Measurements from ENCODE around the gene SLC6A12.

DNA sequence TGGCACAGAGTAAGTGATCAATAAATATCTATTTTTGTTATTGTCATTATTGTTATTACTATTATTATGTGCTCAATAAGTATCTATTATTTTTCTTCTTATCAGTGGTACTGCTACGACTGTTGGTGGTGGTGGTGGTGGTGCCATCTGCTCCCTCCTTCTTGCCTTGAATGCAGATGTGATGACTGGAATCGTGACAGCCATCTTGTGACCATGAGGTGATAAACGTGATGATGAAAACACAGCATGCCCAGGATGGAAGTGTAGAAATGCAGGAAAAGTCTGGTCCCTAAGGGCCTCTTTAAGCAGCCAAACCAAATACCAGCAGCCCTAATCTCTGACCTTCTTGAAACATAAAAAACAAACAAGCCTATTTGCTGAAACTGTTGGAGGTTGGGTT lies 22.4 kb downstream of the SLC6A12 start:
- no peak for TF ChIP-seq POLR2A (IDR thresholded peaks at IDR 0.05)
- TF ChIP-seq, protein P1, sequence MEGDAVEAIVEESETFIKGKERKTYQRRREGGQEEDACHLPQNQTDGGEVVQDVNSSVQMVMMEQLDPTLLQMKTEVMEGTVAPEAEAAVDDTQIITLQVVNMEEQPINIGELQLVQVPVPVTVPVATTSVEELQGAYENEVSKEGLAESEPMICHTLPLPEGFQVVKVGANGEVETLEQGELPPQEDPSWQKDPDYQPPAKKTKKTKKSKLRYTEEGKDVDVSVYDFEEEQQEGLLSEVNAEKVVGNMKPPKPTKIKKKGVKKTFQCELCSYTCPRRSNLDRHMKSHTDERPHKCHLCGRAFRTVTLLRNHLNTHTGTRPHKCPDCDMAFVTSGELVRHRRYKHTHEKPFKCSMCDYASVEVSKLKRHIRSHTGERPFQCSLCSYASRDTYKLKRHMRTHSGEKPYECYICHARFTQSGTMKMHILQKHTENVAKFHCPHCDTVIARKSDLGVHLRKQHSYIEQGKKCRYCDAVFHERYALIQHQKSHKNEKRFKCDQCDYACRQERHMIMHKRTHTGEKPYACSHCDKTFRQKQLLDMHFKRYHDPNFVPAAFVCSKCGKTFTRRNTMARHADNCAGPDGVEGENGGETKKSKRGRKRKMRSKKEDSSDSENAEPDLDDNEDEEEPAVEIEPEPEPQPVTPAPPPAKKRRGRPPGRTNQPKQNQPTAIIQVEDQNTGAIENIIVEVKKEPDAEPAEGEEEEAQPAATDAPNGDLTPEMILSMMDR (IDR thresholded peaks at IDR 0.05 in 8 of 11, conservative IDR thresholded peaks at IDR 0.05 in 3 of 11), result no peak

All from spleen (tissue), 7 donors.